ENCODE data around the gene RAD51B.

RAD51B gene

GRCh38 chr14:68538639-68539038, 719.1 kb downstream of the RAD51B start:
- Histone ChIP-seq H3K4me1 (ENCODE audit: insufficient read depth, insufficient read length) (no peaks in the 10 kb centered on the region), H3K9me3 (ENCODE audit: insufficient read depth, low read length) (no peaks in the 10 kb centered on the region), H3K36me3 (ENCODE audit: insufficient read depth, insufficient read length, low read length) (no peaks in the 10 kb centered on the region), H3K27me3 (ENCODE audit: insufficient read depth, insufficient read length) (no peaks in the 10 kb centered on the region), H3K4me3 (ENCODE audit: insufficient read length, low read depth) (no peak overlapping the region), H3K9ac (ENCODE audit: insufficient read length, low read depth) (no peak overlapping the region)
- DNase-seq (ENCODE audit: low read depth, low spot score): no peak
- TF ChIP-seq SUZ12 (IDR thresholded peaks at IDR 0.05; ENCODE audit: extremely low read depth, insufficient read depth, insufficient read length): no peak
- TF ChIP-seq YY1 (IDR thresholded peaks at IDR 0.05; ENCODE audit: insufficient read depth, insufficient read length): no peak
- TF ChIP-seq ZNF274 (IDR thresholded peaks at IDR 0.05; ENCODE audit: low read depth, low read length): no peak

GRCh38 chr14:68539241-68539737, 719.7 kb downstream of the RAD51B start:
- Histone ChIP-seq H3K36me3 (ENCODE audit: insufficient read depth, insufficient read length, low read length) (no peaks in the 10 kb centered on the region), H3K4me3 (ENCODE audit: insufficient read length, low read depth) (no peak overlapping the region), H3K27me3 (ENCODE audit: insufficient read depth, insufficient read length) (no peaks in the 10 kb centered on the region), H3K4me1 (ENCODE audit: insufficient read depth, insufficient read length) (no peaks in the 10 kb centered on the region), H3K9ac (ENCODE audit: insufficient read length, low read depth) (no peak overlapping the region), H3K9me3 (ENCODE audit: insufficient read depth, low read length) (no peaks in the 10 kb centered on the region)
- TF ChIP-seq ZNF274 (IDR thresholded peaks at IDR 0.05; ENCODE audit: low read depth, low read length): no peak
- TF ChIP-seq SUZ12 (IDR thresholded peaks at IDR 0.05; ENCODE audit: extremely low read depth, insufficient read depth, insufficient read length): no peak
- no peak for DNase-seq (ENCODE audit: low read depth, low spot score)

GRCh38 chr14:68539789-68540188, 720.2 kb downstream of the RAD51B start:
- H3K4me1 ChIP-seq (ENCODE audit: insufficient read depth, insufficient read length): no peaks in the 10 kb centered on the region
- no peak overlapping the region for H3K9ac ChIP-seq (ENCODE audit: insufficient read length, low read depth)
- DNase-seq (ENCODE audit: low read depth, low spot score): no peak
- H3K36me3 ChIP-seq (ENCODE audit: insufficient read depth, insufficient read length, low read length): no peaks in the 10 kb centered on the region
- H3K9me3 ChIP-seq (ENCODE audit: insufficient read depth, low read length): no peaks in the 10 kb centered on the region
- no peaks in the 10 kb centered on the region for H3K27me3 ChIP-seq (ENCODE audit: insufficient read depth, insufficient read length)
- no peak overlapping the region for H3K4me3 ChIP-seq (ENCODE audit: insufficient read length, low read depth)
- no peak for TF ChIP-seq YY1 (IDR thresholded peaks at IDR 0.05; ENCODE audit: insufficient read depth, insufficient read length)
- TF ChIP-seq ZNF274 (IDR thresholded peaks at IDR 0.05; ENCODE audit: low read depth, low read length): no peak
- TF ChIP-seq SUZ12 (IDR thresholded peaks at IDR 0.05; ENCODE audit: extremely low read depth, insufficient read depth, insufficient read length): no peak

GRCh38 chr14:68541178-68541896, 721.8 kb downstream of the RAD51B start:
- no peak for DNase-seq (ENCODE audit: low read depth, low spot score)
- H3K4me1 ChIP-seq (ENCODE audit: insufficient read depth, insufficient read length): no peaks in the 10 kb centered on the region
- no peak overlapping the region for H3K4me3 ChIP-seq (ENCODE audit: insufficient read length, low read depth)
- H3K36me3 ChIP-seq (ENCODE audit: insufficient read depth, insufficient read length, low read length): no peaks in the 10 kb centered on the region
- no peak overlapping the region for H3K9ac ChIP-seq (ENCODE audit: insufficient read length, low read depth)
- H3K9me3 ChIP-seq (ENCODE audit: insufficient read depth, low read length): no peaks in the 10 kb centered on the region
- H3K27me3 ChIP-seq (ENCODE audit: insufficient read depth, insufficient read length): no peaks in the 10 kb centered on the region
- TF ChIP-seq YY1 (IDR thresholded peaks at IDR 0.05; ENCODE audit: insufficient read depth, insufficient read length) (no peak), SUZ12 (IDR thresholded peaks at IDR 0.05; ENCODE audit: extremely low read depth, insufficient read depth, insufficient read length) (no peak), ZNF274 (IDR thresholded peaks at IDR 0.05; ENCODE audit: low read depth, low read length) (no peak)

GRCh38 chr14:68542346-68542745, 722.8 kb downstream of the RAD51B start:
- Histone ChIP-seq H3K4me3 (ENCODE audit: insufficient read length, low read depth) (no peak overlapping the region), H3K4me1 (ENCODE audit: insufficient read depth, insufficient read length) (peaks cover 3% of the 10 kb centered on the region), H3K36me3 (ENCODE audit: insufficient read depth, insufficient read length, low read length) (no peaks in the 10 kb centered on the region), H3K27me3 (ENCODE audit: insufficient read depth, insufficient read length) (no peaks in the 10 kb centered on the region), H3K9me3 (ENCODE audit: insufficient read depth, low read length) (no peaks in the 10 kb centered on the region), H3K9ac (ENCODE audit: insufficient read length, low read depth) (no peak overlapping the region)
- no peak for DNase-seq (ENCODE audit: low read depth, low spot score)
- no peak for TF ChIP-seq ZNF274 (IDR thresholded peaks at IDR 0.05; ENCODE audit: low read depth, low read length)
- no peak for TF ChIP-seq SUZ12 (IDR thresholded peaks at IDR 0.05; ENCODE audit: extremely low read depth, insufficient read depth, insufficient read length)
- no peak for TF ChIP-seq YY1 (IDR thresholded peaks at IDR 0.05; ENCODE audit: insufficient read depth, insufficient read length)

- H3K9me3 ChIP-seq (ENCODE audit: insufficient read depth, low read length): no peaks in the 10 kb centered on the region
- no peak overlapping the region for H3K9ac ChIP-seq (ENCODE audit: insufficient read length, low read depth)
- no peak for DNase-seq (ENCODE audit: low read depth, low spot score)
- no peak for TF ChIP-seq SUZ12 (IDR thresholded peaks at IDR 0.05; ENCODE audit: extremely low read depth, insufficient read depth, insufficient read length)
- no peak for TF ChIP-seq YY1 (IDR thresholded peaks at IDR 0.05; ENCODE audit: insufficient read depth, insufficient read length)
- TF ChIP-seq ZNF274 (IDR thresholded peaks at IDR 0.05; ENCODE audit: low read depth, low read length): no peak
- H3K4me3 ChIP-seq (ENCODE audit: insufficient read length, low read depth): no peak overlapping the region
- no peaks in the 10 kb centered on the region for H3K36me3 ChIP-seq (ENCODE audit: insufficient read depth, insufficient read length, low read length)
- H3K4me1 ChIP-seq (ENCODE audit: insufficient read depth, insufficient read length): peaks cover 5% of the 10 kb centered on the region
- no peaks in the 10 kb centered on the region for H3K27me3 ChIP-seq (ENCODE audit: insufficient read depth, insufficient read length)
Observed at GRCh38 chr14:68543516-68543915, 723.9 kb downstream of the RAD51B start.

- TF ChIP-seq YY1 (IDR thresholded peaks at IDR 0.05; ENCODE audit: insufficient read depth, insufficient read length): no peak
- no peak for TF ChIP-seq ZNF274 (IDR thresholded peaks at IDR 0.05; ENCODE audit: low read depth, low read length)
- TF ChIP-seq SUZ12 (IDR thresholded peaks at IDR 0.05; ENCODE audit: extremely low read depth, insufficient read depth, insufficient read length): no peak
- DNase-seq (ENCODE audit: low read depth, low spot score): no peak
- peaks cover 5% of the 10 kb centered on the region for H3K4me1 ChIP-seq (ENCODE audit: insufficient read depth, insufficient read length)
- H3K9ac ChIP-seq (ENCODE audit: insufficient read length, low read depth): no peak overlapping the region
- no peak overlapping the region for H3K4me3 ChIP-seq (ENCODE audit: insufficient read length, low read depth)
- no peaks in the 10 kb centered on the region for H3K36me3 ChIP-seq (ENCODE audit: insufficient read depth, insufficient read length, low read length)
- H3K9me3 ChIP-seq (ENCODE audit: insufficient read depth, low read length): no peaks in the 10 kb centered on the region
- H3K27me3 ChIP-seq (ENCODE audit: insufficient read depth, insufficient read length): no peaks in the 10 kb centered on the region
Observed at GRCh38 chr14:68544081-68544892, 724.7 kb downstream of the RAD51B start.
